Neural progenitor cell (in vitro differentiated cells): ENCODE results near the gene STX1B. TPM values are rescaled to one million over a fixed set of nuclear protein-coding genes. Genes with fewer than 3 reads are reported as not detected.
"Not testable (repeated sequence)": the region's sequence is repeated elsewhere in the genome, so short reads cannot be mapped to it uniquely, and the experiment has no call there.

Experiments
- DNase-seq: peaks from one replicate; pipeline ENCODE4 v3.0.0-alpha.2; 2016; ENCODE audit warnings: low spot score
- H2AFZ ChIP-seq: fragments of 200-600 bp; sonication (generic); replicated peaks from 2 replicates; pipeline ENCODE4 v1.6.1; 2016; ENCODE audit warnings: antibody characterized with exemption
- H3F3A ChIP-seq: fragments of 200-600 bp; sonication (generic); 2 replicates; pipeline ENCODE4 v1.6.1; 2016; ENCODE audit warnings: antibody characterized with exemption, low read depth
- H3K27ac ChIP-seq: fragments of 200-600 bp; sonication (generic); 2 replicates; pipeline ENCODE4 v1.5.1; 2016; ENCODE audit warnings: mild to moderate bottlenecking
- H3K27me3 ChIP-seq: fragments of 200-600 bp; sonication (generic); 2 replicates; pipeline ENCODE4 v1.6.1; 2016; ENCODE audit warnings: mild to moderate bottlenecking, moderate library complexity
- H3K36me3 ChIP-seq: fragments of 200-600 bp; sonication (generic); 2 replicates; pipeline ENCODE4 v1.5.1; 2016
- H3K4me1 ChIP-seq: fragments of 200-600 bp; sonication (generic); 2 replicates; pipeline ENCODE4 v1.6.1; 2016; ENCODE audit warnings: mixed run types
- H3K4me2 ChIP-seq: fragments of 200-600 bp; sonication (generic); 2 replicates; pipeline ENCODE4 v1.6.1; 2016
- H3K4me3 ChIP-seq: fragments of 200-600 bp; sonication (generic); 2 replicates; pipeline ENCODE4 v1.5.1; 2016
- H3K79me2 ChIP-seq: fragments of 200-600 bp; sonication (generic); 2 replicates; pipeline ENCODE4 v1.6.1; 2016; ENCODE audit warnings: low read depth
- H3K9ac ChIP-seq: fragments of 200-600 bp; sonication (generic); 2 replicates; pipeline ENCODE4 v1.6.1; 2016
- H3K9me3 ChIP-seq: fragments of 200-600 bp; sonication (generic); 2 replicates; pipeline ENCODE4 v1.5.1; 2016; ENCODE audit warnings: low read depth
- H4K20me1 ChIP-seq: fragments of 200-600 bp; sonication (generic); 2 replicates; pipeline ENCODE4 v1.6.1; 2016; ENCODE audit warnings: low read depth
- H3K27ac Mint-ChIP-seq: 3 replicates; pipeline ENCODE4 v1.8.0; 2021; ENCODE audit warnings: mixed read lengths
- H3K27me3 Mint-ChIP-seq: 2 replicates; pipeline ENCODE4 v1.8.0; 2022; ENCODE audit warnings: low read depth, mild to moderate bottlenecking, inconsistent platforms, moderate library complexity, mixed read lengths; ENCODE audit not compliant: insufficient read depth
- H3K36me3 Mint-ChIP-seq: 3 replicates; pipeline ENCODE4 v1.8.0; 2021; ENCODE audit warnings: mixed read lengths
- H3K4me1 Mint-ChIP-seq: 3 replicates; pipeline ENCODE4 v1.8.0; 2021; ENCODE audit warnings: mixed read lengths
- H3K4me3 Mint-ChIP-seq: 3 replicates; pipeline ENCODE4 v1.8.0; 2021; ENCODE audit warnings: mild to moderate bottlenecking, moderate library complexity, mixed read lengths
- H3K9me3 Mint-ChIP-seq: 3 replicates; pipeline ENCODE4 v1.8.0; 2020; ENCODE audit warnings: mixed read lengths
- CTCF ChIP-seq: fragments of 200-600 bp; sonication (generic); IDR thresholded peaks from 2 replicates; pipeline ENCODE4 v1.5.1; 2017; ENCODE audit warnings: antibody characterized with exemption, mild to moderate bottlenecking
- EZH2 ChIP-seq: fragments of 200-600 bp; sonication (generic); IDR thresholded peaks from 2 replicates; pipeline ENCODE4 v1.6.1; 2017; ENCODE audit warnings: antibody characterized with exemption, mild to moderate bottlenecking, moderate library complexity
- EZH2phosphoT487 ChIP-seq: fragments of 200-600 bp; sonication (generic); IDR thresholded peaks from 2 replicates; pipeline ENCODE4 v1.6.1; 2017; ENCODE audit warnings: antibody characterized with exemption
- total RNA-seq: library from RNA; depleted of rRNA; stranded (reverse); fragments of >200 nt; gene quantifications from 2 replicates; pipeline ENCODE4 v1.2.3, GENCODE V29; 2015; ENCODE audit warnings: low replicate concordance

STX1B gene
- total RNA-seq, 1 donor from 2014 or later: 7.3 TPM

- no peak overlapping the region for H3K4me3 ChIP-seq
- no peaks in the 10 kb centered on the region for H3K79me2 ChIP-seq
- H4K20me1 ChIP-seq: no peaks in the 10 kb centered on the region
- no peak overlapping the region for H3K4me3 Mint-ChIP-seq
- H3K27ac ChIP-seq: no peak overlapping the region
- H3K9me3 Mint-ChIP-seq: peaks cover 2% of the 10 kb centered on the region
- H3K9me3 ChIP-seq: no peaks in the 10 kb centered on the region
- H3K27ac Mint-ChIP-seq: no peak overlapping the region
- H3K27me3 Mint-ChIP-seq: peaks cover 5% of the 10 kb centered on the region
- H3K4me1 Mint-ChIP-seq: no peaks in the 10 kb centered on the region
- H3K4me2 ChIP-seq: no peak overlapping the region
- H3K9ac ChIP-seq: no peak overlapping the region
- TF ChIP-seq CTCF (no peak), EZH2 (no peak), EZH2phosphoT487 (no peak)
- H2AFZ ChIP-seq: no peak overlapping the region
- H3K36me3 ChIP-seq: no peaks in the 10 kb centered on the region
- no peaks in the 10 kb centered on the region for H3K4me1 ChIP-seq
- H3K36me3 Mint-ChIP-seq: no peaks in the 10 kb centered on the region
- no peaks in the 10 kb centered on the region for H3F3A ChIP-seq
- no peaks in the 10 kb centered on the region for H3K27me3 ChIP-seq
- DNase-seq: no peak
Measured at GRCh38 chr16:31023252-31023602, 12.8 kb upstream of the STX1B start.

- TF ChIP-seq EZH2: no peak
- TF ChIP-seq EZH2phosphoT487: no peak
- no peak for TF ChIP-seq CTCF
- no peaks in the 10 kb centered on the region for H3K36me3 ChIP-seq
- H3K4me3 ChIP-seq: no peak overlapping the region
- H4K20me1 ChIP-seq: no peaks in the 10 kb centered on the region
- H2AFZ ChIP-seq: no peak overlapping the region
- H3K9ac ChIP-seq: no peak overlapping the region
- Mint-ChIP-seq H3K27me3 (peaks cover 7% of the 10 kb centered on the region), H3K4me1 (no peaks in the 10 kb centered on the region), H3K36me3 (no peaks in the 10 kb centered on the region), H3K9me3 (peaks cover 2% of the 10 kb centered on the region), H3K4me3 (no peak overlapping the region), H3K27ac (no peak overlapping the region)
- no peaks in the 10 kb centered on the region for H3K4me1 ChIP-seq
- H3K27ac ChIP-seq: no peak overlapping the region
- H3K27me3 ChIP-seq: no peaks in the 10 kb centered on the region
- H3K9me3 ChIP-seq: no peaks in the 10 kb centered on the region
- DNase-seq: no peak
- no peaks in the 10 kb centered on the region for H3K79me2 ChIP-seq
- H3F3A ChIP-seq: no peaks in the 10 kb centered on the region
- H3K4me2 ChIP-seq: no peak overlapping the region
Measured at GRCh38 chr16:31022544-31023251, 12.3 kb upstream of the STX1B start.

GRCh38 chr16:31020536-31020935, 10.1 kb upstream of the STX1B start:
- Mint-ChIP-seq H3K36me3 (no peaks in the 10 kb centered on the region), H3K27me3 (peaks cover 10% of the 10 kb centered on the region), H3K27ac (no peak overlapping the region), H3K4me1 (no peaks in the 10 kb centered on the region), H3K4me3 (no peak overlapping the region), H3K9me3 (peaks cover 2% of the 10 kb centered on the region)
- H3K4me1 ChIP-seq: no peaks in the 10 kb centered on the region
- DNase-seq: no peak
- no peak overlapping the region for H3K9ac ChIP-seq
- H3K27ac ChIP-seq: no peak overlapping the region
- no peak for TF ChIP-seq EZH2
- TF ChIP-seq CTCF: no peak
- TF ChIP-seq EZH2phosphoT487: no peak
- H3K79me2 ChIP-seq: no peaks in the 10 kb centered on the region
- H3K27me3 ChIP-seq: no peaks in the 10 kb centered on the region
- no peaks in the 10 kb centered on the region for H4K20me1 ChIP-seq
- no peak overlapping the region for H3K4me3 ChIP-seq
- no peak overlapping the region for H2AFZ ChIP-seq
- no peaks in the 10 kb centered on the region for H3F3A ChIP-seq
- H3K4me2 ChIP-seq: no peak overlapping the region
- no peaks in the 10 kb centered on the region for H3K36me3 ChIP-seq
- no peaks in the 10 kb centered on the region for H3K9me3 ChIP-seq

- DNase-seq, H3K4me2 ChIP-seq, H3K4me1 ChIP-seq, H3F3A ChIP-seq, H3K36me3 ChIP-seq, H3K4me3 Mint-ChIP-seq, H3K9me3 ChIP-seq, H3K27ac Mint-ChIP-seq, H3K36me3 Mint-ChIP-seq, H3K27ac ChIP-seq, H3K4me3 ChIP-seq, H3K9ac ChIP-seq, H3K79me2 ChIP-seq, H3K4me1 Mint-ChIP-seq, H4K20me1 ChIP-seq, H2AFZ ChIP-seq, H3K9me3 Mint-ChIP-seq: not testable (repeated sequence)
- peaks cover 15% of the 10 kb centered on the region for H3K27me3 ChIP-seq
- peaks cover 13% of the 10 kb centered on the region for H3K27me3 Mint-ChIP-seq
Measured at GRCh38 chr16:31017756-31018155, 7.3 kb upstream of the STX1B start.
